ENCODE data around the gene DTNB. TPM values are rescaled to one million over a fixed set of nuclear protein-coding genes. Genes with fewer than 3 reads are reported as not detected.
A peak's percentile ranks its signal among the peaks of the same experiment; 100 is the strongest.

Gene DTNB
- polyA plus RNA-seq, 4 donors, result 16.4 to 22.2 (median 18.7) TPM

DNA sequence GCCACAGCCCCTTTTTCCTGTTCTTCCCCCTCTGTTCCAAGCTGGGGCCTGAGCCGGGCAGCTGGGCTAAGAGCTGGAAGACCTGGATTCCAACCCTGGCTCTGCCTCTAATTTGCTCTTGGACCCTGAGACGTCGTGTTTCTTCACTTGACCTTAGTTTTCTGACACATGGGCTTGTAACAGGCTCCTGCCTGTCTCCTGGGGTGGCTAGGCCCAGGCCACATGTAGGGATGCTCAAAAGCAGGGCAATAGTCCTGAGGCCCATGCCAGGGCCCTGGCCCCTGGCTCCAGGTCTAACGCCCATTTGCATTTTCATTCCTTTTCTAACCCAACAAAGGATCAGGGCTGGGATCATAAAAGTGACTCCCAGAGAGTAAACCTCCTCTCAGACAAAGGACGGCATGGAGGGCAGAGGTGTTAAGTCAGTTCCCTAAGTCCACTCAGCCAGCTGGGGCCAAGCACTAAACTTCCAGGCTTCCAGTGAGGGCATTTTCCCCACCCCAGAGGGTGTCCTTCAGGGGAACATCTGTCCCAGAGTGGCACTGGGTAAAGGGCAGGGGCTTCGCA is 315.0 kb downstream of the DTNB start:
- no peak for DNase-seq (ENCODE audit: low read depth in 4 of 4, low spot score in 3 of 4)

DNA sequence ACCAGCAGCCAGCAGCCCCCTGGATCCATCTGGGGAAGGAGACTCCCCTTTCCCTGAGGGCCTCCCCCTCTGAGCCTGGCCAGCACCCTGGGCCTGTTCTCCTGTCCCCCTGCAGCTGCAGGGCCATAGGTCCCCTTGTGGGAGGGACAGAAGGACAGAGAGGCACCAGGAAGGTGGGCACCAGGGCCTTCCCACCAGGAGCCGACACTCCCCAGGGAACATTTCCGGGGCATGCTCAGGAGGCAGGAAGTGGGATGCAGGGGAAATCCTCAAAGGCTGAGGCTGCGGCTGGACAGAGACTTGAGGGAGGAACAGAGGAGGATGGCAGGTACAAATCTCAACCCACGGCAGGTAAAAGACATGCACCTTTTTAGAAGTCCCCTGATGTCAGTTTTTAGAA is 317.3 kb downstream of the DTNB start:
- DNase-seq (ENCODE audit: low read depth in 4 of 4, low spot score in 3 of 4), result no peak

DNA sequence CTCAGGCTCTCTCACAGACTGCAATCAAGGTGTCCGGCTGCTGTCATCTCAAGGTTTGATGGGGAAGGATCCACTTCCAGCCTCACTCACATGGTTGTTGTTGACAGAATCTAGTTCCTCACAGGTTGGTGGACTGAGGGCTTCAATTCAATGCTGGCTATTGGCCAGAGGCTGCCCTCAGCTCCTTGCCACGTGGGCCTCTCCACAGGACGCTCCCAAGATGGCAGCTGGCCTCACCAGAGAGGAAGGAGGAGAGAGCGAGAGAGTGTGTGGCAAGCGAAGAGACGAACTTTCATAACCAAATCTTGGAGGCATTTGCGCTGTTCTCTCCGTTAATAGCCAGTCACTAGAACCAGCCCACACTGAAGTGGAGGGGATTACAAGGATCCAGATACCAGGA is 318.1 kb downstream of the DTNB start:
- DNase-seq (ENCODE audit: low read depth in 4 of 4, low spot score in 3 of 4), result no peak

DNA sequence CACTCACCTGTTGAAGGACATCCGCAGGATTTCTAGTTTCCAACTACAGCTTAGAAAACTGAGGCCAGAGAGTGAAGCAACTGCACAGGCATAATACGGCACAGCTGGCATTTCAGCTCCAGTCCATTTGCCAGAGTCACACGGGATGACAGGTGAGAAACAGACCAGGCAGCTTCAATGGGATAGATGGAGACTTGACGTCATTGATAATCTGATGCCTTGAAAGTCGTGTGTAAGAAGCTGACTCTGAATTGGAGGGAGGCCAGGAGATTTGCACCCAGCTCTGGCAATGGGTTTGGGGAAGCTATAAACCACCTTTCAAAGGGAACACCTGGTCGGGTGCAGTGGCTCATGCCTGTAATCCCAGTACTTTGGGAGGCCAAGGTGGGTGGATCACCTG is 319.3 kb downstream of the DTNB start:
- DNase-seq (ENCODE audit: low read depth in 4 of 4, low spot score in 3 of 4), result no peak

DNA sequence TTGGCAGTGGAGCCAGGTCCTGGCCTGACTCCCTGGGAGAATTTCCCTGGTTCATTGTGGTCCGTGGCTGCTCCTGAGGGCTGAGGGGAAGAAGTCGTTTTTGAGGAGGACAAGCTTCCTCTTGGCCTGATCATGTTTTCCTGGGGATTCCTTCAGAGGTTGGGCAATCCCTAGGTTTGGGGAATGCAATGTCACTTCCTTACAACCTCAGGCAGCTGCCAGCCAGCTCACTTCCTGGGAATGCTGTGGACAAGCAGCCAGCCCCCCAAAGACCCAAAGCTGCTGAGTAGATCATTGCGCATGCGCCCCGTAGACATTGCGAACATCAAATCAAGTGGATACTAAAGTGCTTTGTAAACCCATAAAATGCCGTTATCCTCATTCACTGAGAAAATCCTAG is 324.0 kb downstream of the DTNB start:
- no peak for DNase-seq (ENCODE audit: low read depth in 4 of 4, low spot score in 3 of 4)

DNA sequence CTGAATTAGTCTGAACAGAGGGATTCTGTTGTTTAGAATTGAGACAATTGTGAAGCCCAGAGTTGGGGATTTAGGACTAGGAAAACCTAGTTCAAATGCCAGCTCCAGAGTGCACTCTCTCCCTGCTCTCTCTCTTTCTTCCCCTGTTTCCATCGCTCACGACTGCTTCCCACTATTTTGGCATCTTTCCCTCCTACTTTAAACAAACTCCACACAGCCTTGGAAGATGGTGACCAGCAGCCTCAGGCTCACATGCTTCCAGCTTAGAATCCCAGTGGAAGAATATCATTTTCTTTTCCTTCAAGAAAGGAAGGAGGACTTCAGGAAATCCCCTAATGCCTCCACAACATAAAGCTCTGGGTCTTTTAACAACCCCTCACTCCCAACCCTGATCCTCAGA is 325.5 kb downstream of the DTNB start:
- DNase-seq (ENCODE audit: low read depth in 4 of 4, low spot score in 3 of 4), result no peak

DNA sequence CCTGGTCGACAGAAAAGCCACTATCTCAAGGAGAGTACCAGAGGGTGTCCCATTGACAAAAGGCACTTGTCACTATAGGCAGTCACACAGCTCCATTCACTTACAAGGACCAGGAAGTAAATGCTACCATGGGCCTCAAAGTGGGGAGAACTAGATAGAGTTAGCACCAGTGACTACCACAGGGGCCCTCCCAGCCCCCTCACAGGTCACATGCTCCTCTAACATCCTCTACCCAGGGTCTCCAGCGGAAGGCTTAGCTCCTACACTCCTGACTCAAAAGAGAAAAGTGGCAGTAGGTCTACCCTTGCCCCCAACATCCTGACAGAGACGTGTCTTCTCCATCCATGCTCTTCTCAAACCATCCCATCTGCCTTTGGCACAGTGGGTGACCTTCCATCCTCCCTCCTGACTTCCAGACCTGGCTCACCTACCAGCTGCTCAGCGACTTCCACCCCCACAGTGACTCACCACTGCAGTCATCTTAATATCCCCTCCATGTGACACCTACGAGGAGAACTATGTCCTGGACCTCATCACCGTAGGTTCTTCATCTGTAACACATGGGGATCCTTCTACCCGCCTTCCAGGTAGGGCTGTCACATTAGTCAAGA is 326.1 kb downstream of the DTNB start:
- no peak for DNase-seq (ENCODE audit: low read depth in 4 of 4, low spot score in 3 of 4)

DNA sequence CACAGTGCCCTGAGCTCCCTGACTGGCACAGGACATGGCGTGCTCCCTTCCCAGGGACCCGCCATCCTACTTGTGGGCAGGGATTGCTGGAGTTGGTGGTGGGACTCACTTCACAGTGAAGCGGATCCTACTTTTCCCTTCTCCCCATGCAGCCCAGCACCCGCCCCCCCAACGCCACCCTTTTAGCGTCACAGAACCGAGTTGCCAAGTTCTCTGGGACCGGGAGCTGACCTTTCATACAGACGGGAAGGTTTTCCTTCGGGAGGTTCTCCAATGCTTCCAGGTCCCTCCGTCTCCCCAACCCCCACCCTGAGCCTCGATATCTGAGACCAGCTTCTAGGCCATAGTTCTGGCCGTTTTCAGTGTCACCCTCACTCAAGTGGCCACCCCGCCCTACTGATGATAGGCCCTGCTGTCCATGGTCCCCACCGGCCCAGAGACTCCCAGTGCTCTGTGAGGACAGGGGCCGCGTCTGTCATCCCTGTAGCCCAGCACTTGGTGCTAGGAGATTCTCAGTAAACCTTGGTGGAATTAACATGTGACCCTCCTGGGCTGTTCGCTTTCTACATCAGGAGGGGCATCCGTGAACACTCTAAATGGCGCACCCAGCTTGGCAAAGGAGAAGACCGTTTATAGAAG is 330.1 kb downstream of the DTNB start:
- DNase-seq (ENCODE audit: low read depth in 4 of 4, low spot score in 3 of 4), result no peak

DNA sequence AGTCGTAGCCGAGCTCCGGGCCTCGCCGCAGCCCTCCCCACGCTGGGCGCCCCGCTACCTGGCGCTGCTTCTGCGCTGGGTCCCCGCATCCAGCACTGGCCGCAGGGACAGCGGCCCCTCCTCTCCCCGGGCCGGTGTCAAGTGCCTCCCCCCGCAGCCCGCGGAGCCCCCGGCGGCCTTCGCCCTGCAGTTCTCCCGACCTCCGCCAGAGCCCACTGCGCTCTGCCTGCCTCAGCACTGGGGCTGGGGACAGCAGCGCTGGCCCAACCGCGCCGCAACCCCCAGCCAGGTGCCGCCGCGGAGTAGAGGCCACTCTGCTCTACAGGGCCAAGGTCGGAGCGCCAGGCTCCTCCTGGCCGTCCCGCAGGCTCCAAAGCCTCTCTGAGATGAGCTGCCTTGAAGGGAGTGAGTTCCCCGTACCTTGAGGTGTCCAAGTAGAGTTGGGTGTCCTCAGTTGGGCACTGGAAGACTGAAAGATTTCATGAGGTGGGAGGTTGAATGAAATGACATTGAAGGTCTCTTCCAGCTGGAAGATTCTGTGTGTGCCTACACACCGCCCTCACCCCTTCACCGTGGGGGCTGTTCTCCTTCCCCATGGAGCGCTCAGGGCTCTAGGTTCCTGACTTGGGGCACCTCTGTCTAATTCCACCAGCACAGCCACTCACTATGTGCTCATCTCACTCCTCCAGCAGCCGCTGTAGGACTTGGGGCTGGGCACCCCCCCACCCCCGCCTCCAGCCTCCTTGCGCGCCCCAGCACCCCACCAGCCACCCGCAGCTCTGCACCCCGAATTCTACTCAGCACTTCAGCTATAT is 330.8 kb downstream of the DTNB start:
- DNase-seq (ENCODE audit: low read depth in 4 of 4, low spot score in 3 of 4), result peak; percentile 72 to 78 (median 76)

DNA sequence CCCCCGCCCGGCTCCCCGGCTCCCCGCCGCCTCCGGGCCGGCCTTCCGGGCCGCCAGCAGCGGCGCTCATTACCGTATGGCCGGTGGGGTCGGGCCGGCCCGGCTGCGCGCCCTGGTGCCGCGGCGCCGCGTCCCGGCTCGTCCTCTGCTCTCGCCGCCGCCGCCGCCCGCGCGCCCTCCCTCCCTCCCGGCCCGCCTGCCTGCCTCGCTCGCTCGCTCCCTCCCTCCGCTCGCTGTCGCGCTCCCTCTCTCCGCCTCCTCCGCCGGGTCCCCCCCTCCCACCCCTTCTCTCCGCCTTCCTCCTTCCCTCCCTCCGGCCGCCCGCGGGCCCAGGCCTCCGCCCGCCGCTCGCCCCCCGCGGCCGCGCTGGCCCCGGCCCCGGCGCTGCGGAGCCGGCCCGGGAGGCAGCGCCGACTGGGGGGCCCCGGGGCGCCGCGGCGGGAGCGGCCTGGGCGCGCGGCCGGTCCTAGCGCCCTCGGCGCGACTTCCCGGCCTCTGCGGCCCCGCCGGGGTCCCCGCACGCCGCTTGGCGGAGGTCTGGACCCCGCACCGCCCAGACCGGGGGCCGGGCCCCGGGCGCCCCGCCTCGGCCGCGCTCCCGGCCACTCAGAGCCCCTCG is 331.5 kb downstream of the DTNB start, which contains the start of gene DNMT3A:
DNMT3A (minus strand) TSS at position 173 of the 619 bp plus-strand sequence. CDS start 27,941 bp downstream, outside the sequence.
- peak in 1 of 4 donors; percentile 47 for DNase-seq (ENCODE audit: low read depth in 4 of 4, low spot score in 3 of 4)

DNA sequence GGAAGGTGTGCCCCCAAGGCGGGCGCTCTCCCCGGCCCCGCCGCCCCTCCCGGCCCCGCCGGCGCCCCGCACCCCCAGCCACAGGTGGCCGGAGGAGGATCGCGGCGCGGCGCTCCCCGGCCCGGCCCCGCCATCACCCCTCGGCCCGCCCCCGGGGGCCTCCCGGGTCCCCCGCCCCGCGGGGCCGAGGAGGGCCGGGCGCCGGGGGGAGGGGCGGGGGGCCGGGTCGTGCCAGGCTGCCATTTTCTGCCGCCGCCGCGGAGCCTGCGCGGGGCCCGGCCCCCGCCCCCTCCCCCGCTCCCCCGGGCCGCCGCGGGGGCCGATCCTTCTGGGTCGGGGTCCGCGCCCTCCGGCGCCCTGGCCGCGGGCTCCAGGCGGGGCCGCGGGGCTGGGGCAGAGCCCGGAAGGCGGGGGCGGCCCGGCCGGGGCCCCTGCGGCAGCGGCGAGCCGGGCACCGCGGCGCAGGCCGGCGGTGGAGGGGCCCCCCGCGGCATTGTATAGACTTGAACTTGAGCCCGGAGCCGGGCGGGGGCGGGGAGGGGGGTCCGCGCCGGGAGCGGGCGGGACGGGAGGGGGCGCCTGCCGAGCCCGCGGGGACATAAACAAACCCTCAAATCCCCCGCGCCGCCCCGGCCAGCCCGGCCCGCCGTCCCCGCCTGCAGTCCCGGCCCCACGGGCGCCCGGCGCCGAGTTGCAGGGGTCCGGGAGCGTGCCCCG is 332.2 kb downstream of the DTNB start:
- DNase-seq (ENCODE audit: low read depth in 4 of 4, low spot score in 3 of 4), result no peak

DNA sequence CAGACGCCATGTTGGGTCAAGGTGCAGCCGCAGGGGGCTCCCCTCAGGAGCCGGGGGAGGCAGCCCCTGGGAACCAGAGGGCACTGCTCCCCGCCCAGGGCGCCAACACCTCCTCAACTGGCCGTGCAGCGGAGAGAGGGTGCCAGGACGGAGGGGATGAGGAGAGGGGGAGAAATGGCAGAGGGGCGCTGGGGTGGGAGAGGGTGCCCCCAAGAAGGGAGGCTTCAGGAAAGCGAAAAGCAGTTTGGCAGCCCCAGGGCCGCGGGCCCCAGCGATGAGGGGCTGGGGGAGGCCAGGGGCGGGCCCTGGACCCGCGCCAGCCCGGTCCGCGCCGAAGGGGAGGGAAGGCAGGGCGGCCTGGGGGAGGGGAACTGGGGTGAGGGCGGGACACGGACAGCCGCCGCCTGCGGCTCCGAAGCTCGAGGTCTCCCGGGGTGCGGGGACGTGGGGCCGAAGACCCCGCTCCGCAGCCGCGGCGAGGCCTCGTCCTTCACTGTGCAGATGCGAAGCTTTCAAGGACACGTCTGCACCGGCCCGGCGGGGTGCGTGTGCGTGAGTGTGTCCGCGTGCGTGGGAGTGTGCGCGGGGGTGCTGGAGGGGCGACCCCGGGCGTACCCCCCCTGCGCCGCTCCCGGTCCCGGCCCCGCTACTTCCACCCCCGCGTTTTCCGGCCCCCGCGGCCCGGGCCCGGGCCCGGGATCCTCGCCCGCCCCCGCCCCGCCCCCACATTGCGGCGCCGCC is 333.0 kb downstream of the DTNB start:
- DNase-seq (ENCODE audit: low read depth in 4 of 4, low spot score in 3 of 4), result no peak

DNA sequence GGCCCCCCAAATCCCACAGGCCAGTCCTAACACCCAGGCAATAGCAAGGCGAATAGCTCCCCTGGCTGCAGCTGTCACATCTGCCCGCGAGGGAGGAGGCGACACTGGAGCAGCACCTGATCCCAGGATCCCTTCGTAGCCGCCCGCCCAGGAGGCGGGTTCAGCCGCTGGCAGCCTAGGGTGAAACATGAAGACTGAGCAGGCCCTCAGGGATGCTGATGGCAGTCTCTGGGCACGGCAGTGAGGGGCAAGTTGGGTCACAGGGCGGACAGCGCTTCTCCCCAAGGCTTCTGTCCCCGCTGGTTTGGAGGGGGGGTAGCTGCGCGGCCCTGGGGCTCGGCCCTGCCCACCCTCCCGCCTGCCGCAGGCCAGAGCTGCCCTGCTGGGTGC is 333.6 kb downstream of the DTNB start:
- no peak for DNase-seq (ENCODE audit: low read depth in 4 of 4, low spot score in 3 of 4)

DNA sequence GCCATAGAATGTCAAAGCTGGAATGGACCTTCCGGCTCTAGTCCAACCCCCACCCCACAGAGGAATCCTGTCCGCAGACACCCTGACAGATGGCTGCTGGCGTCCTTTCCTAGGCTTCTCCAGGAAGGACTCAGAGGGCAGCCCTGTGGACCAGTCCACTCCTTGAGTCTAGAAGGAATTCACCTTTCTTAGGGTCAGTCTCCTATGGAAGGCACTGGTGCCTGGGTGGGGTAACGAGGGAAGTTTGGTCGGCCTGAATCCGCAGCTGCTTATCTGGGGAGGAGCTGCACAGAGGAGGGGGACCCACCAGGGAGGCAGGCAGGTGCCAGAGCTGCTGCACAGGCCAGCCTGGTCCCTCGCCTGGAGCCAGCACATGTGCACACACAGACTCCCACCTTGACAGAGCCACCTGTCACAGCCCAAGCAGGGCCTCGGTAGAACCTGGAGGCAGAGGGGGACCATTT is 334.1 kb downstream of the DTNB start:
- DNase-seq (ENCODE audit: low read depth in 4 of 4, low spot score in 3 of 4), result no peak

DNA sequence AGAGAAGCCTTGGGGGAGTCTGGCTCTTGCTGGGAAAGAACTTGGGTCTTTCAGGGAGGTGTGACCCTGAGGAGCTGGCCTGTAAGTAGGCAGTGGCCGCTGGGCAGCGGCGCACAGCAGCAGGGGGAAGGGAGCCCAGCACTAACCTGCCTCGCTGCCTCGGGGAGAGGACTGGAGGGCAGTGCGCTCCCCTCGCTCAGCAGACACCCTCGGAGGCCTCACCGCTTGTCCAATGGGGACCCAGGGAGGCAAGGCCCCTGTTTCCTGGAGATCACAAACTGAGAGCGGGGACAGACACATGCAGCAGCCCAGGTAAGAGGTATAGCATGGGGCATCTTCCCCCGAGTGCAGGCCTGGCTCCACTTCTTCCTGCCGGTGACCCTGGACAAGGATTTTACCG is 335.0 kb downstream of the DTNB start:
- no peak for DNase-seq (ENCODE audit: low read depth in 4 of 4, low spot score in 3 of 4)

DNA sequence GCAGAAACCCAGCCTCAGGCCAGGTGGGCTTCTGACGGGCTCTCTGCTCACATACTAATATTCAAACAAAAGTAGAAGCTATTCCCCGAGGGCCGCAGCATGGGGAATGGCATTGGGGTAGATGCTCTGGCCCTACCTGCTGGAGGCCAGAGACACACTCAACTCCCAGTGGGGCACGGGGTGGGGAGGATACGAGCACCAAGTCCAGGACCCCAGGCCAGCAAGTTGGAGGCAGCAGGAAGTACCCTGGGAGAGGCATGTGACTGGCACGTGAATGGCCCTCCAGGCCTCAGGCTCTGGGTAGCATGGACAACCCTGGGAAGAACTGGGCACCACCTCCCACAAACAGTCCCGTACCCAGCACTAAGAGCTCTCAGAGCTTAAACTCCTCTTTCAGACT is 335.5 kb downstream of the DTNB start:
- DNase-seq (ENCODE audit: low read depth in 4 of 4, low spot score in 3 of 4), result no peak

DNA sequence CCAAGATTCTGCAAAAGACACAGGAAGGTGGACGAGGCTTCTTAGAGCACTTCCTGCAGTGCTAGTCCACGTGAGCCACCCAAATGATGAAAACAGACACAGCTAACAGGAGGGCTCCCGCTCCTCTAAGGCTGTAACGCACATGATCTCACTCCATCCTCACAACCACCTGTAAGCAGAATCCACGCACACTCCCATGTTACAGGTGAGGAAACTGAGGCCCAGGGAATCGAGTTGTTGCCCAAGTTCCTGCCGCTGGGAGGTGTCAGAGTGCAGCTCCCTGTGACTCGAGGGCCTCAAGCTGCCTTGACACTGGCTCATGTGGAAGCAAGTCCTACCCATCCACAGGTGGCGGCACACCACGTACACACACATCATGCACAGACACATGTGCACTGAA is 336.1 kb downstream of the DTNB start:
- DNase-seq (ENCODE audit: low read depth in 4 of 4, low spot score in 3 of 4), result no peak

DNA sequence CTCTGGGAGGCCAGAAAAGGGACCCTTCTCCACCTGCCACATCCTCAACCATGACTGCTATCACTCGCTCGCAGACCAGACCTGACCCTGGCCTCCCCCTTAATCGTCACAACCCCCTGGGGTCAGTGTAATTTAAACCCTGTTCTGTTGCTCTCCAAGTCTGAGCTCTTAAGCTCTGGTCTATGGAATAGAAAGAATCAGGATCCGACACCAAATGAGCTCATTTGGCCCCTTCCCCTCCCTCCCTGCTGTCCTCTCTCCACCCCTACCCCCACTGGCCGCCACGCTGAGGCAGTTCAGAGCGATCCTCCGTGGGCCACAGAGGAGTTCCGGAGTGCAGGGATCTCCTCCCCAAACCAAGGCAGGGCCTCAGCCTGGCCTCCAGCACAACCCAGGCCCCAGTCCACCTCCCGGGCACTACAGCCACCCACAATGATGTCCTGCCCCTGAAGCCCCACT is 337.0 kb downstream of the DTNB start:
- no peak for DNase-seq (ENCODE audit: low read depth in 4 of 4, low spot score in 3 of 4)

DNA sequence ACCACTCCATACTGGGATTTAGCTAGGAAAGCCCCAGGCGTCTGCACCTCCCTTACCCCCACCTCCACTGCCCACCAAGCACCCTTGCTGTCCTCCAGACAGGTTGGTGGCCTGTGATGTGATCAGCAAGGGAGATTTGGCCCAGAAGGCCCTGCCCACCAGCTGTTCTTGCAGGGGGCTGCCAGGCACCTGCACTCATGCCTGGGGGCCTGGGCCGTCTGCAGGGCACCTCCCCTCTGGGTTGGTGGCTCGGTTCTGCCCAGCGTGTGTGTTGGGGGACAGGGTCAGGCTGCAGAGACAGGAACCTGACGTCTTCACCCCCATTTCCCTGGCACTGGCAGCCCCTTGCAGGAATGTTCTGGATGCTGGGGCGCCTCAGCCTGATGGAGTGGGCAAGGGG is 337.4 kb downstream of the DTNB start:
- no peak for DNase-seq (ENCODE audit: low read depth in 4 of 4, low spot score in 3 of 4)

Data from right renal pelvis (tissue), 4 donors.